ENCODE data around the gene BABAM2.

The BABAM2 gene

DNA sequence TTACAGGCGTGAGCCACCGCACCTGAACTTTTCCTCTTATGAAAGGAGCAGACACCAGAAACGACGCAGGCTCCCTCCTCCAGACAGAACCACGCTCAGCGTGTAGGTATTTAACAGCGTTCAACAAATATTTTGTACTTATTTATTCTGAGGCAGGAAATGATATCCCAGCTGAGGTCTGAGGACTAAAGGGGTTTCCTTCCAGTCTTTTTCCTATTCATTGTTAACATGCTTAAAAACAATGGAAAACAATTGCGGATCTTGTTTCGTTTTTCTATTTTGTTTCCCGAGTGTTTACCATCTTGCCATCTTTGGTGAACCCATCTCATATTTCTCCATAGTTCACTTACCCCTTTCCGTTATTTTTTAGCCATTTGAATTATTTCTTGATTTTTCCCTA is 458.4 kb downstream of the BABAM2 start:
- Histone ChIP-seq H3K27me3 (replicated peaks in 2 of 5; ENCODE audit: control insufficient read depth in 4 of 5, insufficient read depth in 5 of 5, low read length in 4 of 5) (no peaks in the 10 kb centered on the region), H3K27ac (ENCODE audit: insufficient read depth in 1 of 2, low read depth in 1 of 2, low read length in 2 of 2, poor library complexity in 1 of 2, severe bottlenecking in 2 of 2) (no peak overlapping the region), H3K4me1 (ENCODE audit: control extremely low read depth in 1 of 4, control insufficient read depth in 4 of 4, insufficient read depth in 4 of 4, low read length in 3 of 4) (peaks cover 3 to 16% (median 13%) of the 10 kb centered on the region in 4 experiments), H3K36me3 (ENCODE audit: control insufficient read depth in 4 of 4, insufficient read depth in 4 of 4, low read length in 3 of 4) (no peaks in the 10 kb centered on the region), H3K4me3 (ENCODE audit: control insufficient read depth in 1 of 7, extremely low read depth in 1 of 7, insufficient read depth in 4 of 7, low read depth in 2 of 7, low read length in 6 of 7) (no peak overlapping the region), H3K9me3 (ENCODE audit: control extremely low read depth in 1 of 5, control insufficient read depth in 4 of 5, insufficient read depth in 2 of 5, low read depth in 1 of 5, low read length in 4 of 5) (no peaks in the 10 kb centered on the region)
- POLR2A ChIA-PET = interaction anchor here (0.6 to 1.6 kb wide), 3 partner anchors 10 to 44 kb away, joined by 3 to 7 read pairs (median 4); no protein-coding TSS in a partner anchor
- CTCF ChIA-PET = interaction anchor here (0.7 to 2.9 kb wide), 5 partner anchors 8 to 458 kb away, joined by 3 to 10 read pairs (median 3); partner anchors contain the start of gene BABAM2
- 98% methylated on average over 8 of the region's 11 CpGs for WGBS (ENCODE audit: insufficient coverage)
- DNase-seq = no peak

DNA sequence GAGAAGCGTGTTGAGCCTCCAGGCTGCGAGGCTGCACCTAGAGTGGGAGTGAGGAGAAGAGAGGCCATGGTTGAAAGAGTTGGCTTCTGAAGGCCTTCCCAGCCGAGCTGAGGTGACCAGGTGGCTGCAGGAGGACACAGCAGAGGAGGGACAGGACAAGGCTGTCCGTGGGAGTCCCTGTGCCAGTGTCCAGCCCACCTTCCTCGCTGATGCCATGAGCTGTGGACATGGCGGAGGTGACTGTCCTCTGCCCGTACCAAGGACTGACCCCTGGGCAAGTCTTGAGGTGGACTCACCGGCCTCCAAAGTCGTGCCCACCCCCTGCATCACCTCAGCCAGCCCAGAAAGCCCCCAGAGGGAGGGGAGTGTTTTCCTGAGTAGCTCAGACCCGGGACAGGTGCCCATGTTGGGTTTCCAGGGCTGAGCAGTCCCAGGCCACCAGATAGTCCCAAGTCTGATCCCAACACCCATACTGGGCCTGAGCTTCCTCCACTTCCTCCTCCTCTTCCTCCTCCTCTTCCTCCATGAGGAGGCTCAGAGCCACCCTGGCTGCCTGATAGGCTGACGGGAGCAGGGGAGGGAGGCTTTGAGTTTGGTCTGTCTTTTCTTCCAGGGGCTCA is 459.1 kb downstream of the BABAM2 start:
- POLR2A ChIA-PET = interaction anchor here (0.6 kb wide), 1 partner anchor 28 kb away, joined by 4 read pairs; no protein-coding TSS in a partner anchor
- 86% methylated on average over 7 of the region's 11 CpGs for WGBS (ENCODE audit: insufficient coverage)
- peaks cover 3 to 16% (median 13%) of the 10 kb centered on the region in 4 experiments for H3K4me1 ChIP-seq (ENCODE audit: control extremely low read depth in 1 of 4, control insufficient read depth in 4 of 4, insufficient read depth in 4 of 4, low read length in 3 of 4)
- H3K27ac ChIP-seq (ENCODE audit: insufficient read depth in 1 of 2, low read depth in 1 of 2, low read length in 2 of 2, poor library complexity in 1 of 2, severe bottlenecking in 2 of 2) = no peak overlapping the region
- H3K27me3 ChIP-seq (replicated peaks in 2 of 5; ENCODE audit: control insufficient read depth in 4 of 5, insufficient read depth in 5 of 5, low read length in 4 of 5) = no peaks in the 10 kb centered on the region
- no peak for DNase-seq
- no peaks in the 10 kb centered on the region for H3K9me3 ChIP-seq (ENCODE audit: control extremely low read depth in 1 of 5, control insufficient read depth in 4 of 5, insufficient read depth in 2 of 5, low read depth in 1 of 5, low read length in 4 of 5)
- H3K36me3 ChIP-seq (ENCODE audit: control insufficient read depth in 4 of 4, insufficient read depth in 4 of 4, low read length in 3 of 4) = no peaks in the 10 kb centered on the region
- CTCF ChIA-PET = interaction anchor here (0.6 to 2.9 kb wide), 8 partner anchors 9 to 544 kb away, joined by 3 to 10 read pairs (median 3); no protein-coding TSS in a partner anchor
- no peak overlapping the region for H3K4me3 ChIP-seq (ENCODE audit: control insufficient read depth in 1 of 7, extremely low read depth in 1 of 7, insufficient read depth in 4 of 7, low read depth in 2 of 7, low read length in 6 of 7)

DNA sequence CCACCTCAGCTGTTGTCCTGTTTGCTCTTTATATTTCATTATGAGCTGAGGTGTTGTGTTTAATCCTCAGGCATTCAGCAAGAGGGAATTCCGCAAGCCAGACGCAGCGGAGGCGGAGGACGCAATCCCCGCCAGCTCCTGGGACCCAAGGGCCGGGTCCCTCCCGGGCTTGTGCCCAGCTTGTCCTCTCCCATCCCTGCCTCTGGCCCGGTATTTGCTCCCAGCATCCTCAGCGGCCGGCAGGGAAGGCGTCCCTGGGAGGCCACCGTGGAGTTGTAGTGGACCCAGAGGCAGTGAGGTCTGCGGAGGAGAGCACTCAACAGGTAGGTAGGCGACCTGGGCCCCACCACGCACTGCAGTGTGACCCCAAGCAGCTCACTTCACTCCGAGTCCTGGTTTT is 459.7 kb downstream of the BABAM2 start:
- H3K27me3 ChIP-seq (replicated peaks in 2 of 5; ENCODE audit: control insufficient read depth in 4 of 5, insufficient read depth in 5 of 5, low read length in 4 of 5) = no peaks in the 10 kb centered on the region
- DNase-seq = no peak
- 96% methylated on average over 16 of the region's 17 CpGs for WGBS (ENCODE audit: insufficient coverage)
- no peaks in the 10 kb centered on the region for H3K36me3 ChIP-seq (ENCODE audit: control insufficient read depth in 4 of 4, insufficient read depth in 4 of 4, low read length in 3 of 4)
- peaks cover 3 to 20% (median 14%) of the 10 kb centered on the region in 4 experiments for H3K4me1 ChIP-seq (ENCODE audit: control extremely low read depth in 1 of 4, control insufficient read depth in 4 of 4, insufficient read depth in 4 of 4, low read length in 3 of 4)
- H3K27ac ChIP-seq (ENCODE audit: insufficient read depth in 1 of 2, low read depth in 1 of 2, low read length in 2 of 2, poor library complexity in 1 of 2, severe bottlenecking in 2 of 2) = no peak overlapping the region
- H3K9me3 ChIP-seq (ENCODE audit: control extremely low read depth in 1 of 5, control insufficient read depth in 4 of 5, insufficient read depth in 2 of 5, low read depth in 1 of 5, low read length in 4 of 5) = no peaks in the 10 kb centered on the region
- H3K4me3 ChIP-seq (ENCODE audit: control insufficient read depth in 1 of 7, extremely low read depth in 1 of 7, insufficient read depth in 4 of 7, low read depth in 2 of 7, low read length in 6 of 7) = no peak overlapping the region
- ChIA-PET CTCF (interaction anchor here (0.6 to 1.5 kb wide), 6 partner anchors 9 to 545 kb away, joined by 3 to 5 read pairs (median 3); partner anchors contain the start of gene FOSL2), POLR2A (interaction anchor here (0.7 to 0.9 kb wide), 2 partner anchors 16 to 64 kb away, joined by 3 to 5 read pairs; no protein-coding TSS in a partner anchor)

DNA sequence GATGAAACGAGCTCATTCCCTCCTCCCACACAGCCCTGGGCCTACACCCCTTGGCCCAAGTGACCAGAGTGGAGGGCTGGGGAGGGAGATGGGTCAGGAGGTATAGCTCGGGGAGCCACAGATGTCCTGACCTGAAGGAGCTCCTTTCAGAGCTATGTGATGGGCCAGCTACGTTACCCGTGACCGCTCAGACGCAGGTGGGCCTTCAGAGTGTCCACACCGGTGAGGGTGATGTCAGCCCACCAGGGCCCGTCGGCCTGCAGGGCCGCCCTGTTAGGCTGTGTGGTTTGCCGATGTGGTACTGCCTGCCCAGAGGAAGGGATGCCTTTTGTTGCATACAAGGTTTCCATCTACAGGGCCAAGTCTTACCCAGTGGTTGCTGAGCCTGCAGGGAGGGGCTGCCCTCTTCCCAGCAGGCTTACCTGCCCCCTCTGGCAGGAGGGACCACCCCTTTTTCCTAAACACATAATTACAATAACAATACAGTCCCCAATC is 460.3 kb downstream of the BABAM2 start:
- Histone ChIP-seq H3K27ac (ENCODE audit: insufficient read depth in 1 of 2, low read depth in 1 of 2, low read length in 2 of 2, poor library complexity in 1 of 2, severe bottlenecking in 2 of 2) (no peak overlapping the region), H3K9me3 (ENCODE audit: control extremely low read depth in 1 of 5, control insufficient read depth in 4 of 5, insufficient read depth in 2 of 5, low read depth in 1 of 5, low read length in 4 of 5) (no peaks in the 10 kb centered on the region), H3K27me3 (replicated peaks in 2 of 5; ENCODE audit: control insufficient read depth in 4 of 5, insufficient read depth in 5 of 5, low read length in 4 of 5) (no peaks in the 10 kb centered on the region), H3K4me1 (ENCODE audit: control extremely low read depth in 1 of 4, control insufficient read depth in 4 of 4, insufficient read depth in 4 of 4, low read length in 3 of 4) (peaks cover 3 to 26% (median 21%) of the 10 kb centered on the region in 4 experiments), H3K4me3 (ENCODE audit: control insufficient read depth in 1 of 7, extremely low read depth in 1 of 7, insufficient read depth in 4 of 7, low read depth in 2 of 7, low read length in 6 of 7) (no peak overlapping the region), H3K36me3 (ENCODE audit: control insufficient read depth in 4 of 4, insufficient read depth in 4 of 4, low read length in 3 of 4) (no peaks in the 10 kb centered on the region)
- no peak for DNase-seq
- POLR2A ChIA-PET = interaction anchor here (0.7 to 0.9 kb wide), 2 partner anchors 15 to 64 kb away, joined by 3 to 5 read pairs; no protein-coding TSS in a partner anchor
- 96% methylated on average over 10 of the region's 11 CpGs for WGBS (ENCODE audit: insufficient coverage)
- CTCF ChIA-PET = interaction anchor here (0.8 to 1.5 kb wide), 5 partner anchors 9 to 85 kb away, joined by 3 to 5 read pairs (median 3); partner anchors contain the start of gene FOSL2

DNA sequence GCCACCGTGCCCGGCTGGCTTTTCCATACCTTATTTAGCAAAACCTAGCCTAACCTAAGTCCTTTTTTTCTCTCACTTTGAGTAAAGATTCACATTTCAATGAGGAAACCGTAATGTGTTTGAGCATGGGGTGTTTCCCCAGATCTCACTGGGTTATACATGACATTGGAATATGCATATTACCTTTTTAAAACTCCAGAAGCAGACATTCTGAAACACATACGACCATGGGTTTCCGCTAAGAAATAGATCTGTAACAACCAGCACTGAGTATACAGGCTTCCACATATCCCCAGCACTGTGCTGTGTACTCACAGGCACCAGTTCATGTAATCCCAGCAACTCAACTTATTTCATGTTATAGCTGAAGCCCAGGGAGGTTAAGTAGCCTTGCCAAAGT is 461.1 kb downstream of the BABAM2 start:
- POLR2A ChIA-PET = no interaction called here
- Histone ChIP-seq H3K27me3 (replicated peaks in 2 of 5; ENCODE audit: control insufficient read depth in 4 of 5, insufficient read depth in 5 of 5, low read length in 4 of 5) (no peaks in the 10 kb centered on the region), H3K4me1 (ENCODE audit: control extremely low read depth in 1 of 4, control insufficient read depth in 4 of 4, insufficient read depth in 4 of 4, low read length in 3 of 4) (peaks cover 3 to 34% (median 29%) of the 10 kb centered on the region in 4 experiments), H3K4me3 (ENCODE audit: control insufficient read depth in 1 of 7, extremely low read depth in 1 of 7, insufficient read depth in 4 of 7, low read depth in 2 of 7, low read length in 6 of 7) (no peak overlapping the region), H3K27ac (ENCODE audit: insufficient read depth in 1 of 2, low read depth in 1 of 2, low read length in 2 of 2, poor library complexity in 1 of 2, severe bottlenecking in 2 of 2) (no peak overlapping the region), H3K36me3 (ENCODE audit: control insufficient read depth in 4 of 4, insufficient read depth in 4 of 4, low read length in 3 of 4) (no peaks in the 10 kb centered on the region), H3K9me3 (ENCODE audit: control extremely low read depth in 1 of 5, control insufficient read depth in 4 of 5, insufficient read depth in 2 of 5, low read depth in 1 of 5, low read length in 4 of 5) (no peaks in the 10 kb centered on the region)
- no peak for DNase-seq
- WGBS (ENCODE audit: insufficient coverage) = 97% methylated on average over 4 of the region's 5 CpGs
- CTCF ChIA-PET = no interaction called here

DNA sequence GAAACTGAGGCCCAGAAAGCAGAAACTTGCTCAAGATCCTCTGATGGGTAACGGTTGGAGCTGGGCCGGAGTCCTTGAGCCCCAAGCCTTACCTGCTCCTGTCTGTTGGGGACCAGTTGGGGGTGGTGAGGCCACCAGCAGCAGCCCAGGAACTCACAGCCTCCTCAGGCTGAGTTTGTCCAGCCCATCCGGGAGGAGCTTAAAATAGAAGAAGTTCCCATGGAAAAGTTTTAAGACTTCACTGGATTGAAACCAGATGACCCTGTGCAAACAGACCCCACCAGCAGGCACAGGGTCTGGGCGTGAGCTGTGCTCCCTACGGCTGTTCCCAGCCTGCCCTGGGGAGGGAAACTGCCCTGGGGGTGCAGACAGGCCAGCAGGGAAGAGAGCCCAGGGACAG is 461.6 kb downstream of the BABAM2 start:
- no peak overlapping the region for H3K4me3 ChIP-seq (ENCODE audit: control insufficient read depth in 1 of 7, extremely low read depth in 1 of 7, insufficient read depth in 4 of 7, low read depth in 2 of 7, low read length in 6 of 7)
- ChIA-PET POLR2A (no interaction called here), CTCF (interaction anchor here (0.8 kb wide), 1 partner anchor 27 kb away, joined by 3 read pairs; no protein-coding TSS in a partner anchor)
- peaks cover 3 to 39% (median 31%) of the 10 kb centered on the region in 4 experiments for H3K4me1 ChIP-seq (ENCODE audit: control extremely low read depth in 1 of 4, control insufficient read depth in 4 of 4, insufficient read depth in 4 of 4, low read length in 3 of 4)
- WGBS (ENCODE audit: insufficient coverage) = 98% methylated on average over 5 of the region's 5 CpGs
- no peaks in the 10 kb centered on the region for H3K27me3 ChIP-seq (replicated peaks in 2 of 5; ENCODE audit: control insufficient read depth in 4 of 5, insufficient read depth in 5 of 5, low read length in 4 of 5)
- no peaks in the 10 kb centered on the region for H3K9me3 ChIP-seq (ENCODE audit: control extremely low read depth in 1 of 5, control insufficient read depth in 4 of 5, insufficient read depth in 2 of 5, low read depth in 1 of 5, low read length in 4 of 5)
- no peak for DNase-seq
- H3K27ac ChIP-seq (ENCODE audit: insufficient read depth in 1 of 2, low read depth in 1 of 2, low read length in 2 of 2, poor library complexity in 1 of 2, severe bottlenecking in 2 of 2) = no peak overlapping the region
- no peaks in the 10 kb centered on the region for H3K36me3 ChIP-seq (ENCODE audit: control insufficient read depth in 4 of 4, insufficient read depth in 4 of 4, low read length in 3 of 4)

GRCh38 chr2:28352610-28353195 is 462.2 kb downstream of the BABAM2 start:
- WGBS (ENCODE audit: insufficient coverage) = 89% methylated on average over 15 of the region's 16 CpGs
- Histone ChIP-seq H3K9me3 (ENCODE audit: control extremely low read depth in 1 of 5, control insufficient read depth in 4 of 5, insufficient read depth in 2 of 5, low read depth in 1 of 5, low read length in 4 of 5) (no peaks in the 10 kb centered on the region), H3K36me3 (ENCODE audit: control insufficient read depth in 4 of 4, insufficient read depth in 4 of 4, low read length in 3 of 4) (no peaks in the 10 kb centered on the region), H3K27me3 (replicated peaks in 2 of 5; ENCODE audit: control insufficient read depth in 4 of 5, insufficient read depth in 5 of 5, low read length in 4 of 5) (no peaks in the 10 kb centered on the region), H3K4me3 (ENCODE audit: control insufficient read depth in 1 of 7, extremely low read depth in 1 of 7, insufficient read depth in 4 of 7, low read depth in 2 of 7, low read length in 6 of 7) (no peak overlapping the region), H3K4me1 (ENCODE audit: control extremely low read depth in 1 of 4, control insufficient read depth in 4 of 4, insufficient read depth in 4 of 4, low read length in 3 of 4) (peaks cover 3 to 35% (median 29%) of the 10 kb centered on the region in 4 experiments), H3K27ac (ENCODE audit: insufficient read depth in 1 of 2, low read depth in 1 of 2, low read length in 2 of 2, poor library complexity in 1 of 2, severe bottlenecking in 2 of 2) (no peak overlapping the region)
- ChIA-PET CTCF (interaction anchor here (0.8 kb wide), 1 partner anchor 26 kb away, joined by 3 read pairs; no protein-coding TSS in a partner anchor), POLR2A (no interaction called here)
- no peak for DNase-seq

Data from common myeloid progenitor, CD34-positive (primary cell).